ENCODE data around the gene L3HYPDH. TPM values are rescaled to one million over a fixed set of nuclear protein-coding genes. Genes with fewer than 3 reads are reported as not detected.

The L3HYPDH gene
- polyA plus RNA-seq, 1 donor from 2014 or later = 10.1 TPM

GRCh38 chr14:59484639-59485175 is 499 bp upstream of the L3HYPDH start:
- no peaks in the 10 kb centered on the region for H3K9me3 Mint-ChIP-seq
- peaks cover 38 to 53% (median 50%) of the 10 kb centered on the region in 3 donors for H3K4me1 Mint-ChIP-seq
- H3K36me3 Mint-ChIP-seq = peaks cover 10% of the 10 kb centered on the region
- H3K27me3 Mint-ChIP-seq = no peaks in the 10 kb centered on the region
- H3K27ac Mint-ChIP-seq = peak overlapping the region; percentile 89 to 96 (median 92)
- H3K4me3 Mint-ChIP-seq = peak overlapping the region; percentile 97 to 99 (median 98)

GRCh38 chr14:59483363-59483762 is 845 bp downstream of the L3HYPDH start:
- no peaks in the 10 kb centered on the region for H3K36me3 Mint-ChIP-seq
- H3K9me3 Mint-ChIP-seq = no peaks in the 10 kb centered on the region
- peaks cover 36 to 45% (median 43%) of the 10 kb centered on the region in 3 donors for H3K4me1 Mint-ChIP-seq
- no peaks in the 10 kb centered on the region for H3K27me3 Mint-ChIP-seq
- H3K4me3 Mint-ChIP-seq = peak overlapping the region; percentile 97 to 99 (median 98)
- H3K27ac Mint-ChIP-seq = peak overlapping the region; percentile 10 to 96 (median 89)

- H3K27ac Mint-ChIP-seq = peak overlapping the region; percentile 10 to 96 (median 89)
- peak overlapping the region; percentile 97 to 99 (median 98) for H3K4me3 Mint-ChIP-seq
- no peaks in the 10 kb centered on the region for H3K27me3 Mint-ChIP-seq
- peaks cover 34 to 41% (median 40%) of the 10 kb centered on the region in 3 donors for H3K4me1 Mint-ChIP-seq
- no peaks in the 10 kb centered on the region for H3K9me3 Mint-ChIP-seq
- H3K36me3 Mint-ChIP-seq = no peaks in the 10 kb centered on the region
Measured at GRCh38 chr14:59482541-59483331, 1.5 kb downstream of the L3HYPDH start.

GRCh38 chr14:59481871-59482540 is 2.2 kb downstream of the L3HYPDH start:
- no peaks in the 10 kb centered on the region for H3K9me3 Mint-ChIP-seq
- no peak overlapping the region for H3K27ac Mint-ChIP-seq
- peak overlapping the region; percentile 43 to 99 (median 98) for H3K4me3 Mint-ChIP-seq
- H3K36me3 Mint-ChIP-seq = peaks cover under 1% of the 10 kb centered on the region
- no peaks in the 10 kb centered on the region for H3K27me3 Mint-ChIP-seq
- peaks cover 34 to 40% (median 38%) of the 10 kb centered on the region in 3 donors for H3K4me1 Mint-ChIP-seq

GRCh38 chr14:59481407-59481806 is 2.8 kb downstream of the L3HYPDH start:
- Mint-ChIP-seq H3K27me3 (no peaks in the 10 kb centered on the region), H3K4me3 (peak overlapping the region in 2 of 4 donors; percentile 48 to 68), H3K27ac (no peak overlapping the region), H3K36me3 (peaks cover 1% of the 10 kb centered on the region), H3K4me1 (peaks cover 34 to 42% (median 42%) of the 10 kb centered on the region in 3 donors), H3K9me3 (no peaks in the 10 kb centered on the region)

GRCh38 chr14:59480166-59480565 is 4.0 kb downstream of the L3HYPDH start:
- Mint-ChIP-seq H3K27me3 (no peaks in the 10 kb centered on the region), H3K9me3 (no peaks in the 10 kb centered on the region), H3K4me1 (peaks cover 27 to 43% (median 38%) of the 10 kb centered on the region in 3 donors), H3K27ac (no peak overlapping the region), H3K4me3 (peak overlapping the region in 3 of 4 donors; percentile 3 to 56 (median 55)), H3K36me3 (peaks cover 1% of the 10 kb centered on the region)

GRCh38 chr14:59478540-59478939 is 5.7 kb downstream of the L3HYPDH start:
- Mint-ChIP-seq H3K4me1 (peaks cover 23 to 36% (median 34%) of the 10 kb centered on the region in 3 donors), H3K36me3 (peaks cover 3% of the 10 kb centered on the region), H3K27ac (no peak overlapping the region)

GRCh38 chr14:59475709-59476108 is 8.5 kb downstream of the L3HYPDH start:
- Mint-ChIP-seq H3K27me3 (no peaks in the 10 kb centered on the region), H3K36me3 (peaks cover 3% of the 10 kb centered on the region), H3K9me3 (no peaks in the 10 kb centered on the region), H3K4me1 (peaks cover 7 to 15% (median 8%) of the 10 kb centered on the region in 3 donors), H3K27ac (no peak overlapping the region), H3K4me3 (no peak overlapping the region)

More at GRCh38 chr14:59478540-59478939, 5.7 kb downstream of the L3HYPDH start:
- Mint-ChIP-seq H3K4me3 (no peak overlapping the region), H3K27me3 (no peaks in the 10 kb centered on the region), H3K9me3 (no peaks in the 10 kb centered on the region)

- H3K4me1 Mint-ChIP-seq = peaks cover 2 to 6% (median 3%) of the 10 kb centered on the region in 3 donors
- H3K27ac Mint-ChIP-seq = no peak overlapping the region
- no peaks in the 10 kb centered on the region for H3K9me3 Mint-ChIP-seq
- no peaks in the 10 kb centered on the region for H3K27me3 Mint-ChIP-seq
- peaks cover 3% of the 10 kb centered on the region for H3K36me3 Mint-ChIP-seq
- H3K4me3 Mint-ChIP-seq = no peak overlapping the region
Measured at GRCh38 chr14:59474172-59474571, 10.0 kb downstream of the L3HYPDH start.

- H3K27me3 Mint-ChIP-seq = no peaks in the 10 kb centered on the region
- no peaks in the 10 kb centered on the region for H3K36me3 Mint-ChIP-seq
- peak within 1 kb of the TSS; percentile 55 to 92 (median 84) for H3K27ac Mint-ChIP-seq
- peak within 1 kb of the TSS in 3 of 4 donors; percentile 89 to 96 (median 94) for H3K4me3 Mint-ChIP-seq
- no peaks in the 10 kb centered on the region for H3K9me3 Mint-ChIP-seq
- peaks cover 5 to 7% (median 7%) of the 10 kb centered on the region in 3 donors for H3K4me1 Mint-ChIP-seq
Measured at GRCh38 chr14:59465316-59466135, 18.7 kb downstream of the L3HYPDH start, which contains the start of gene GPR135. GPR135 (minus strand) TSS chr14:59465380; CDS start chr14:59465226, 154 bp downstream.

- peak overlapping the region in 3 of 4 donors; percentile 89 to 96 (median 94) for H3K4me3 Mint-ChIP-seq
- no peaks in the 10 kb centered on the region for H3K9me3 Mint-ChIP-seq
- no peaks in the 10 kb centered on the region for H3K27me3 Mint-ChIP-seq
- peaks cover 5 to 7% (median 7%) of the 10 kb centered on the region in 3 donors for H3K4me1 Mint-ChIP-seq
- H3K36me3 Mint-ChIP-seq = peaks cover 3% of the 10 kb centered on the region
- peak overlapping the region in 2 of 3 donors; percentile 59 to 84 for H3K27ac Mint-ChIP-seq
Measured at GRCh38 chr14:59464486-59465315, 19.5 kb downstream of the L3HYPDH start.

- Mint-ChIP-seq H3K36me3 (peaks cover 3% of the 10 kb centered on the region), H3K4me3 (peak overlapping the region in 3 of 4 donors; percentile 89 to 94 (median 91)), H3K27ac (peak overlapping the region in 2 of 3 donors; percentile 35 to 68), H3K27me3 (no peaks in the 10 kb centered on the region), H3K9me3 (no peaks in the 10 kb centered on the region), H3K4me1 (peaks cover 5 to 7% (median 7%) of the 10 kb centered on the region in 3 donors)
Measured at GRCh38 chr14:59463787-59464485, 20.3 kb downstream of the L3HYPDH start.

GRCh38 chr14:59461891-59462290 is 22.3 kb downstream of the L3HYPDH start:
- Mint-ChIP-seq H3K4me3 (no peak overlapping the region), H3K27me3 (no peaks in the 10 kb centered on the region), H3K27ac (no peak overlapping the region), H3K9me3 (peaks cover 0 to 6% (median 1%) of the 10 kb centered on the region in 3 donors), H3K4me1 (peaks cover 5 to 7% (median 7%) of the 10 kb centered on the region in 3 donors), H3K36me3 (peaks cover 9% of the 10 kb centered on the region)
